GM23338 (cell line): ENCODE measurements around the gene IKZF1. TPM values are rescaled to one million over a fixed set of nuclear protein-coding genes. Genes with fewer than 3 reads are reported as not detected.
A peak's percentile ranks its signal among the peaks of the same experiment; 100 is the strongest.

ENCODE experiments used
- ATAC-seq: fragments of 200-7000 bp; cut with Tn5 transposase; 3 replicates; pipeline ENCODE4 v1.9.1; 2020
- DNase-seq: peaks from one replicate; pipeline ENCODE4 v3.0.0-alpha.2; 2015; ENCODE audit warnings: low spot score
- H2AFZ ChIP-seq: fragments of 200-600 bp; sonication (generic); 2 replicates; pipeline ENCODE4 v1.8.0; 2016; ENCODE audit warnings: antibody characterized with exemption, mild to moderate bottlenecking, moderate library complexity
- H3F3A ChIP-seq: fragments of 200-600 bp; sonication (generic); replicated peaks from 2 replicates; pipeline ENCODE4 v1.8.0; 2017; ENCODE audit warnings: antibody characterized with exemption, mixed run types, low read depth
- H3K27ac ChIP-seq: fragments of 200-600 bp; sonication (generic); 2 replicates; pipeline ENCODE4 v1.6.1; 2016; ENCODE audit warnings: low read depth
- H3K27me3 ChIP-seq: fragments of 200-600 bp; sonication (generic); 2 replicates; pipeline ENCODE4 v1.8.0; 2016; ENCODE audit warnings: mild to moderate bottlenecking, mixed run types, moderate library complexity; ENCODE audit not compliant: insufficient read depth
- H3K36me3 ChIP-seq: fragments of 200-600 bp; sonication (generic); 2 replicates; pipeline ENCODE4 v1.8.0; 2016; ENCODE audit warnings: mild to moderate bottlenecking; ENCODE audit not compliant: insufficient read depth
- H3K4me1 ChIP-seq: fragments of 200-600 bp; sonication (generic); 2 replicates; pipeline ENCODE4 v1.8.0; 2016; ENCODE audit warnings: mild to moderate bottlenecking, moderate library complexity; ENCODE audit not compliant: insufficient read depth
- H3K4me2 ChIP-seq: fragments of 200-600 bp; sonication (generic); 2 replicates; pipeline ENCODE4 v1.7.1; 2017; ENCODE audit warnings: mixed run types
- H3K4me3 ChIP-seq: fragments of 200-600 bp; sonication (generic); 2 replicates; pipeline ENCODE4 v1.6.1; 2016; ENCODE audit warnings: mixed run types
- H3K79me2 ChIP-seq: fragments of 200-600 bp; sonication (generic); replicated peaks from 2 replicates; pipeline ENCODE4 v1.8.0; 2017; ENCODE audit warnings: mild to moderate bottlenecking; ENCODE audit not compliant: insufficient read depth
- H3K9me2 ChIP-seq: fragments of 200-600 bp; sonication (generic); 2 replicates; pipeline ENCODE4 v1.8.0; 2017; ENCODE audit not compliant: insufficient read depth
- H4K20me1 ChIP-seq: fragments of 200-600 bp; sonication (generic); replicated peaks from 2 replicates; pipeline ENCODE4 v1.8.0; 2017; ENCODE audit warnings: mild to moderate bottlenecking; ENCODE audit not compliant: insufficient read depth
- H3K27ac Mint-ChIP-seq: 2 replicates; pipeline ENCODE4 v1.8.0; 2020; ENCODE audit warnings: inconsistent platforms, mild to moderate bottlenecking, moderate library complexity, mixed read lengths
- H3K27me3 Mint-ChIP-seq: 3 replicates; pipeline ENCODE4 v1.8.0; 2022; ENCODE audit warnings: low read depth, mild to moderate bottlenecking, moderate library complexity, mixed read lengths, inconsistent platforms; ENCODE audit not compliant: insufficient read depth, poor library complexity
- H3K36me3 Mint-ChIP-seq: 3 replicates; pipeline ENCODE4 v1.8.0; 2021; ENCODE audit warnings: low read depth, mild to moderate bottlenecking, inconsistent platforms, moderate library complexity, mixed read lengths
- H3K4me1 Mint-ChIP-seq: 3 replicates; pipeline ENCODE4 v1.8.0; 2020; ENCODE audit warnings: mild to moderate bottlenecking, inconsistent platforms, mixed read lengths
- H3K4me3 Mint-ChIP-seq: 3 replicates; pipeline ENCODE4 v1.8.0; 2021; ENCODE audit warnings: moderate library complexity, mild to moderate bottlenecking, inconsistent platforms, mixed read lengths
- H3K9me3 Mint-ChIP-seq: 3 replicates; pipeline ENCODE4 v1.8.0; 2020; ENCODE audit warnings: moderate library complexity, mild to moderate bottlenecking, inconsistent platforms, mixed read lengths
- EZH2 ChIP-seq: fragments of 200-600 bp; sonication (generic); IDR thresholded peaks from one replicate; pipeline ENCODE4 v1.8.0; 2017; ENCODE audit warnings: antibody characterized with exemption, mild to moderate bottlenecking, low read depth; ENCODE audit not compliant: unreplicated experiment
- JUNB ChIP-seq: IDR thresholded peaks from one replicate; pipeline ENCODE4 v1.6.1; 2016; ENCODE audit warnings: antibody characterized with exemption; ENCODE audit not compliant: unreplicated experiment
- polyA plus RNA-seq: library from polyadenylated mRNA; unstranded; fragments of >200 nt; fragmentation: Nextera tagmentation; extraction: Ambion mirVana; gene quantifications from 2 replicates; pipeline ENCODE4 v1.2.1, GENCODE V29; 2016
- total RNA-seq: library from RNA; depleted of rRNA; stranded (reverse); fragments of >200 nt; shearing (Covaris generic); gene quantifications from 2 replicates; pipeline ENCODE4 v1.2.3, GENCODE V29; 2014
- TF ChIP-seq, protein P1 (sequence below): IDR thresholded peaks from 2 replicates; pipeline ENCODE4 v1.6.1; 2016; ENCODE audit warnings: antibody characterized with exemption
- TF ChIP-seq, protein P2 (sequence below): IDR thresholded peaks from one replicate; pipeline ENCODE4 v1.6.1; 2018; ENCODE audit warnings: antibody characterized with exemption; ENCODE audit not compliant: unreplicated experiment

IKZF1 gene
- total and polyA plus RNA-seq, 2 experiments from 2014 or later = 0.57 to 1.8 TPM

DNA sequence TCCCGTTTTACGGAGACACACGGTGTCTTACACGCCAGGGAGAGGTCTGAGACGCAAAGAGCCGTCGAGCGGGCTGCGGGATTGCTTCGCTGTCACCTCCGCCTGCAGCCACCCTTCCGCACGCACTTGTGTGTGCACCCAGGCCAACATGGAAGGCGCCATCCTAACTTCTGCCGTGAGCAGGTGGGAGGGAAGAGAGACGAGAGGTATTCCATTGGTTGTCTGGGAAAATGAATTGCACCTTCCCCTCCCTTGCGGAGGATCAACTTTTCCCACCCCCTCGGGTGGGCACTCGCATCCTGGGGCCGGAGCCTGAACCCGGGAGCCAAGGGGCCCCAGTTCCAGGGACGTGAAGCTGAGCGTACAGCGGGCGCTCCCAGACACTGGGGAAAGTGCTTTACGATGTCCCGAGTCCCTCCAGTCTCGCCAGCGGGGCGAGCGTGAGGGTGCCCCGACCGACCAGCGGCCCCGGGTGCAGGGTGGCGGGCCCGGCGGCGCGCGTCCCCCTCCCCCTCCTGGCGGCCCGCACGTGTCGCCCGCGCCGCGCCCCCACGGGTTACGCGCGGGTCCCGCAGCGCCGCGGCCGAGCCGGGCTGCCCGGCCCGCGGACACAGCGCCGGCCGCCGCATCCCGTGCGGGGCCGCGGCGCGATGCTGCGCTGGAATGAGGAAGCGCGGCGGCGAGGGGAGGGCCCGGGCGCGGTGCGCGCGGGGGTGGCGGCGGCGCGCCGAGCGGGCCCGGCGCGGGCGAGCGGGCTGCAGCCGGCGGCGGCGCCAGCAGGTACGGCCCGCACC is 984 bp upstream of the IKZF1 start:
- peaks cover 14% of the 10 kb centered on the region; the same call in 2 of the 3 replicates for H3K4me1 Mint-ChIP-seq
- peak; percentile 63 for DNase-seq
- peaks cover 6% of the 10 kb centered on the region; the same call in 2 of the 3 replicates for H3K36me3 Mint-ChIP-seq
- peak; percentile 43 for ATAC-seq
- Histone ChIP-seq H3K4me1 (peaks cover 6% of the 10 kb centered on the region; the same call in 1 of the 2 replicates), H3F3A (0 out of 2 replicates have a peak, but pooled peaks cover 2% of the 10 kb centered on the region), H3K9me2 (no peaks in the 10 kb centered on the region), H2AFZ (peak overlapping the region; percentile 96), H3K79me2 (no peaks in the 10 kb centered on the region), H4K20me1 (no peaks in the 10 kb centered on the region), H3K27me3 (peaks cover 63% of the 10 kb centered on the region), H3K27ac (no peak overlapping the region), H3K4me3 (peak overlapping the region; percentile 69), H3K4me2 (peak overlapping the region; percentile 87), H3K36me3 (no peaks in the 10 kb centered on the region)
- H3K27ac Mint-ChIP-seq = no peak overlapping the region
- H3K4me3 Mint-ChIP-seq = peak overlapping the region; percentile 78
- H3K9me3 Mint-ChIP-seq = peaks cover 7% of the 10 kb centered on the region; the same call in 2 of the 3 replicates
- peaks cover 38% of the 10 kb centered on the region for H3K27me3 Mint-ChIP-seq
- TF ChIP-seq, protein P1, sequence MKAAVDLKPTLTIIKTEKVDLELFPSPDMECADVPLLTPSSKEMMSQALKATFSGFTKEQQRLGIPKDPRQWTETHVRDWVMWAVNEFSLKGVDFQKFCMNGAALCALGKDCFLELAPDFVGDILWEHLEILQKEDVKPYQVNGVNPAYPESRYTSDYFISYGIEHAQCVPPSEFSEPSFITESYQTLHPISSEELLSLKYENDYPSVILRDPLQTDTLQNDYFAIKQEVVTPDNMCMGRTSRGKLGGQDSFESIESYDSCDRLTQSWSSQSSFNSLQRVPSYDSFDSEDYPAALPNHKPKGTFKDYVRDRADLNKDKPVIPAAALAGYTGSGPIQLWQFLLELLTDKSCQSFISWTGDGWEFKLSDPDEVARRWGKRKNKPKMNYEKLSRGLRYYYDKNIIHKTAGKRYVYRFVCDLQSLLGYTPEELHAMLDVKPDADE = no peak
- TF ChIP-seq EZH2 = peak; percentile 36

DNA sequence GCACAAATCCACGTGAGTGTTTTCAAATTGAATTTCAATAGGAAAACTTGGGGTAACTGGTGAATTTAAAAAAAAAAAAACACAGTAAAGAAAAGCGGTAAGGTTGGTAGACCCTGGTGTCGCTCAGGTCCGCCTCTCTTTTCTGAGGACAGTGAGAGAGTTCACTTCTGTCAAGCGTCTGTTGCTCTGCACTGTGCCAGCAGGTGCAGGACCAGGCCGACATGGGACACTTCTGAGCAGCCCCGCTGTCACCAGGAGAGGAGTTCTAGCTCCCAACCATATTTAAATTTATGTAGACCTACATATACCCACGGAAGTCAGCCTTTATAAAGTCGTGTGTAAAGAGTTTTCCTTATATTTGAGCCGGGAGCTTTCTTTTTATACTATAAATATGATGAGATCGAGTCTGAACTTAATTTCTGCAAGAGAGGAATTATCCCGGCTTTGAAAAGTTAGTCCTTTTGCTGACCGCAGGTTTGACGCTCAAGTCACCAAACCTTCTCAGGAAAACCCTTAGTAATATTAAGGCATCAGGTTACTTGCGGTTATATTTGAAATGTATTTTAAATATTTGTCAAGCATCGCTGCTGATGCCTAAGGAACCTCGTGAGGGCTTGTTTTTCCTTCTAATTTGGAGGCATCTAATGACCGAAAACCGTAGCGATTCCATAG is 531 bp downstream of the IKZF1 start:
- Histone ChIP-seq H3K27ac (no peak overlapping the region), H3K27me3 (peaks cover 63% of the 10 kb centered on the region), H3K4me3 (peak overlapping the region; percentile 68), H3F3A (0 out of 2 replicates have a peak, but pooled peaks cover 2% of the 10 kb centered on the region), H3K36me3 (no peaks in the 10 kb centered on the region), H3K9me2 (no peaks in the 10 kb centered on the region), H3K79me2 (no peaks in the 10 kb centered on the region), H3K4me1 (peaks cover 12% of the 10 kb centered on the region), H3K4me2 (peak overlapping the region; percentile 79), H2AFZ (peak overlapping the region; percentile 88), H4K20me1 (no peaks in the 10 kb centered on the region)
- peaks cover 7% of the 10 kb centered on the region; the same call in 2 of the 3 replicates for H3K9me3 Mint-ChIP-seq
- H3K27me3 Mint-ChIP-seq = peaks cover 42% of the 10 kb centered on the region
- TF ChIP-seq JUNB = no peak
- TF ChIP-seq, protein P2, sequence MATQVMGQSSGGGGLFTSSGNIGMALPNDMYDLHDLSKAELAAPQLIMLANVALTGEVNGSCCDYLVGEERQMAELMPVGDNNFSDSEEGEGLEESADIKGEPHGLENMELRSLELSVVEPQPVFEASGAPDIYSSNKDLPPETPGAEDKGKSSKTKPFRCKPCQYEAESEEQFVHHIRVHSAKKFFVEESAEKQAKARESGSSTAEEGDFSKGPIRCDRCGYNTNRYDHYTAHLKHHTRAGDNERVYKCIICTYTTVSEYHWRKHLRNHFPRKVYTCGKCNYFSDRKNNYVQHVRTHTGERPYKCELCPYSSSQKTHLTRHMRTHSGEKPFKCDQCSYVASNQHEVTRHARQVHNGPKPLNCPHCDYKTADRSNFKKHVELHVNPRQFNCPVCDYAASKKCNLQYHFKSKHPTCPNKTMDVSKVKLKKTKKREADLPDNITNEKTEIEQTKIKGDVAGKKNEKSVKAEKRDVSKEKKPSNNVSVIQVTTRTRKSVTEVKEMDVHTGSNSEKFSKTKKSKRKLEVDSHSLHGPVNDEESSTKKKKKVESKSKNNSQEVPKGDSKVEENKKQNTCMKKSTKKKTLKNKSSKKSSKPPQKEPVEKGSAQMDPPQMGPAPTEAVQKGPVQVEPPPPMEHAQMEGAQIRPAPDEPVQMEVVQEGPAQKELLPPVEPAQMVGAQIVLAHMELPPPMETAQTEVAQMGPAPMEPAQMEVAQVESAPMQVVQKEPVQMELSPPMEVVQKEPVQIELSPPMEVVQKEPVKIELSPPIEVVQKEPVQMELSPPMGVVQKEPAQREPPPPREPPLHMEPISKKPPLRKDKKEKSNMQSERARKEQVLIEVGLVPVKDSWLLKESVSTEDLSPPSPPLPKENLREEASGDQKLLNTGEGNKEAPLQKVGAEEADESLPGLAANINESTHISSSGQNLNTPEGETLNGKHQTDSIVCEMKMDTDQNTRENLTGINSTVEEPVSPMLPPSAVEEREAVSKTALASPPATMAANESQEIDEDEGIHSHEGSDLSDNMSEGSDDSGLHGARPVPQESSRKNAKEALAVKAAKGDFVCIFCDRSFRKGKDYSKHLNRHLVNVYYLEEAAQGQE = no peak
- peak; percentile 24 for TF ChIP-seq EZH2
- peak overlapping the region; percentile 66 for H3K4me3 Mint-ChIP-seq
- peaks cover 27% of the 10 kb centered on the region for H3K4me1 Mint-ChIP-seq
- H3K27ac Mint-ChIP-seq = no peak overlapping the region
- DNase-seq = peak; percentile 36
- ATAC-seq = peak; percentile 37
- peaks cover 6% of the 10 kb centered on the region; the same call in 2 of the 3 replicates for H3K36me3 Mint-ChIP-seq
